ENCODE measurements around the gene OR5P2.
"Not testable (repeated sequence)": the region's sequence is repeated elsewhere in the genome, so short reads cannot be mapped to it uniquely, and the experiment has no call there.

DNA sequence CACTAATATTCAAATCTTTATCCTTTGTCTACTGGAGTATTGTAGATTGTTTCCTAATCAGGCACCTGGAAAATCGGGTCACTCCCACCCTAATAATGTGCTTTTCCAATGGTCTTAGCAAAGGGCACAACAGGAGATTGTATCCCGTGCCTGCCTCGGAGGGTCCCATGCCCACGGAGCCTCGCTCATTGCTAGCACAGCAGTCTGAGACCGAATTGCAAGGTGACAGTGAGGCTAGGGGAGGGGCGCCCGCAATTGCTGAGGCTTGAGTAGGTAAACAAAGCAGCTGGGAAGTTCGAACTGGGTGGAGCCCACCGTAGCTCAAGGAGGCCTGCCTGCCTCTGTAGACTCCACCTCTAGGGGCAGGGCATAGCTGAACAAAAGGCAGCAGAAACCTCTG lies 32.4 kb downstream of the OR5P2 start:
- TF ChIP-seq POLR2A, TAF1, POLR2AphosphoS5 (IDR thresholded peaks at IDR 0.05; ENCODE audit: low read depth, low read length): not testable (repeated sequence)
